Testis (tissue), 3 donors: ENCODE measurements around the gene SLC6A19. TPM values are rescaled to one million over a fixed set of nuclear protein-coding genes. Genes with fewer than 3 reads are reported as not detected.

Source experiments
- DNase-seq: peaks from one replicate; pipeline ENCODE4 v3.0.0-alpha.2; 2019
- H3K27ac ChIP-seq, 2 donors: fragments of 200-600 bp; sonication (generic); one replicate each; pipeline ENCODE4 v1.5.1; 2019
- H3K27me3 ChIP-seq: fragments of 200-600 bp; sonication (generic); one replicate; pipeline ENCODE4 v1.5.1; 2019
- H3K36me3 ChIP-seq: fragments of 200-600 bp; sonication (generic); one replicate; pipeline ENCODE4 v1.5.1; 2017; ENCODE audit warnings: low read depth; ENCODE audit errors: missing control alignments
- H3K4me1 ChIP-seq: fragments of 200-600 bp; sonication (generic); one replicate; pipeline ENCODE4 v1.5.1; 2019
- H3K4me3 ChIP-seq, 2 donors: fragments of 200-600 bp; sonication (generic); one replicate each; pipeline ENCODE4 v1.5.1; 2017 to 2019
- H3K9me3 ChIP-seq: fragments of 200-600 bp; sonication (generic); one replicate; pipeline ENCODE4 v1.5.1; 2017
- CTCF ChIP-seq, 3 experiments: fragments of 450-650 bp in 2 of 3; fragments of 200-600 bp in 1 of 3; sonication (generic) in 1 of 3; IDR thresholded peaks; one replicate each; pipeline ENCODE4 v1.5.1; 2016 to 2019; ENCODE audit warnings: antibody characterized with exemption in 3 of 3, mild to moderate bottlenecking in 2 of 3, moderate library complexity in 1 of 3
- POLR2A ChIP-seq: fragments of 450-650 bp; IDR thresholded peaks from one replicate; pipeline ENCODE4 v1.6.1; 2017; ENCODE audit warnings: antibody characterized with exemption, mild to moderate bottlenecking, moderate library complexity
- WGBS, 2 donors: methylation state at CpG; one replicate each; pipeline ENCODE4 v1.1.5; 2018; 5-methylcytosine and 5-hydroxymethylcytosine counted together
- intact Hi-C: fragments of 100-400 bp; cut with DNase I; formaldehyde crosslinking; loops from one replicate; pipeline ENCODE4 v1.15.1; 2023; ENCODE audit warnings: low total_unique reads
- polyA plus RNA-seq: library from polyadenylated mRNA; stranded (reverse); fragments of 350-450 nt; fragmentation: Illumina TruSeq; extraction: RNeasy Lipid Tissue Mini Kit (QIAGEN cat#74804); gene quantifications from one replicate; pipeline ENCODE4 v1.2.3, GENCODE V29; 2014; ENCODE audit warnings: low read depth, low replicate concordance; ENCODE audit not compliant: insufficient read depth
- total RNA-seq, 2 donors: library from RNA; depleted of rRNA; stranded (reverse); fragments of >200 nt; gene quantifications; one replicate each; pipeline ENCODE4 v1.2.3, GENCODE V29; 2016

Gene SLC6A19
- total and polyA plus RNA-seq, 3 donors from 2014 or later, result 0.16 to 0.68 (median 0.28) TPM

GRCh38 chr5:1208743-1209488 is 7.5 kb downstream of the SLC6A19 start:
- Histone ChIP-seq H3K4me1 (peaks cover 5% of the 10 kb centered on the region), H3K27ac (no peak overlapping the region), H3K4me3 (no peak overlapping the region), H3K36me3 (no peaks in the 10 kb centered on the region), H3K27me3 (no peaks in the 10 kb centered on the region), H3K9me3 (no peaks in the 10 kb centered on the region)
- 75 to 79% methylated on average over 11 to 21 of the region's 24 CpGs for WGBS, 2 donors
- intact Hi-C loops, result no loop called here
- TF ChIP-seq POLR2A (no peak), CTCF (IDR thresholded peaks at IDR 0.05) (peak in 1 of 3 experiments; percentile 10)
- DNase-seq, result peak; percentile 48

- H3K27me3 ChIP-seq, result no peaks in the 10 kb centered on the region
- H3K36me3 ChIP-seq, result no peaks in the 10 kb centered on the region
- intact Hi-C loops, result no loop called here
- 74 to 81% methylated on average over 2 of the region's 2 CpGs for WGBS, 2 donors
- H3K27ac ChIP-seq, result no peak overlapping the region
- TF ChIP-seq POLR2A (no peak), CTCF (IDR thresholded peaks at IDR 0.05) (no peak)
- DNase-seq, result no peak
- no peaks in the 10 kb centered on the region for H3K9me3 ChIP-seq
- H3K4me3 ChIP-seq, result no peak overlapping the region
- peaks cover 5% of the 10 kb centered on the region for H3K4me1 ChIP-seq
Measured at GRCh38 chr5:1209489-1209852, 8.1 kb downstream of the SLC6A19 start.

GRCh38 chr5:1209896-1210776 is 8.7 kb downstream of the SLC6A19 start:
- Histone ChIP-seq H3K27ac (no peak overlapping the region), H3K27me3 (no peaks in the 10 kb centered on the region), H3K9me3 (no peaks in the 10 kb centered on the region), H3K4me1 (peaks cover under 1% of the 10 kb centered on the region), H3K36me3 (no peaks in the 10 kb centered on the region), H3K4me3 (no peak overlapping the region)
- TF ChIP-seq POLR2A, result no peak
- TF ChIP-seq CTCF (IDR thresholded peaks at IDR 0.05), result no peak
- 82 to 90% methylated on average over 11 to 21 of the region's 21 CpGs for WGBS, 2 donors
- no peak for DNase-seq
- intact Hi-C loops, result no loop called here

GRCh38 chr5:1210832-1211251 is 9.4 kb downstream of the SLC6A19 start:
- H3K4me3 ChIP-seq, result no peak overlapping the region
- DNase-seq, result no peak
- no peaks in the 10 kb centered on the region for H3K4me1 ChIP-seq
- no peak for TF ChIP-seq POLR2A
- no peak for TF ChIP-seq CTCF (IDR thresholded peaks at IDR 0.05)
- intact Hi-C loops, result no loop called here
- H3K9me3 ChIP-seq, result no peaks in the 10 kb centered on the region
- no peaks in the 10 kb centered on the region for H3K27me3 ChIP-seq
- 65 to 86% methylated on average over 2 to 17 of the region's 21 CpGs for WGBS, 2 donors
- H3K36me3 ChIP-seq, result no peaks in the 10 kb centered on the region
- H3K27ac ChIP-seq, result no peak overlapping the region
